ENCODE data around the gene GIMAP5. TPM values are rescaled to one million over a fixed set of nuclear protein-coding genes. Genes with fewer than 3 reads are reported as not detected.

The GIMAP5 gene
- total and polyA plus RNA-seq, 2 experiments from 2014 or later = 0.22 to 0.45 TPM

DNA sequence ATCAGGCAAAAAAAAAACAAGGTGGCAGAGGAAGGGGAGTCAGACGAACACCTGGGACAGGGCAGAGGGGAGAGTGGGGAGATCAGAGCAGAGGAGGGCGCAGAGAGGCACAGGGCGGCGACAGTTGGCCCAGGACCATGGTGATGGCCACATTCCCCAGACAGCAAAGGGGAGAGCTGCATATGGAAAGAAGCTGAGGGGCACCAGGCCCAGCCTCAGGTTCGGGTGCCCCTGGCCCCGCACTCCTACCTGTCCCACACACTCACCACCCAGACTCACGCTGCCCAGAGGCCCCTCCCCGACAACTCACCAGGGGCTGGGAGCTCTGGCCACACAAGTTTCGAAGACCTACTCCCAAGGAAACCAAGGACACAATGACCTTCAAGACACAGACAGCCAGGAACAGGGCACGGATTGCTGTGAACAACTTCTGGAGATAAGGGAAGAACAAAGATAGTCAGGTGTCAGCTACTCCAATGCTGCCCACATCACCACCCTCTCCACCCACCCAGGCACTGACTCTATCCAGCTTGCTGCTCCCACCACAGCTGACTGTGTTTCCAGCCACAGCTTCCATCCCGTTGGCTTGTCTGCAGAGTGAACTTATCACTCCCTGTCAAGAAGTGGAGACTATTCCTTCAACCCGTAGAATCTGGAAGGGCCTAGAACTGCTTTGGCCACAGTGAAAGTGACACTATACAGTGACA is 54.7 kb downstream of the GIMAP5 start:
- no peaks in the 10 kb centered on the region for H3K9me3 ChIP-seq (ENCODE audit: low read depth)
- peaks cover 4% of the 10 kb centered on the region for H3K27me3 ChIP-seq

More for the DNA sequence above, 54.7 kb downstream of the GIMAP5 start:
- H3K36me3 ChIP-seq = no peaks in the 10 kb centered on the region
- DNase-seq (ENCODE audit: low read depth in 1 of 2, low spot score in 1 of 2) = peak in 1 of 2 donors; percentile 63
- H3K4me3 ChIP-seq = no peak overlapping the region
- peaks cover 44% of the 10 kb centered on the region for H3K4me1 ChIP-seq (ENCODE audit: low read depth)
- TF ChIP-seq, protein P1, sequence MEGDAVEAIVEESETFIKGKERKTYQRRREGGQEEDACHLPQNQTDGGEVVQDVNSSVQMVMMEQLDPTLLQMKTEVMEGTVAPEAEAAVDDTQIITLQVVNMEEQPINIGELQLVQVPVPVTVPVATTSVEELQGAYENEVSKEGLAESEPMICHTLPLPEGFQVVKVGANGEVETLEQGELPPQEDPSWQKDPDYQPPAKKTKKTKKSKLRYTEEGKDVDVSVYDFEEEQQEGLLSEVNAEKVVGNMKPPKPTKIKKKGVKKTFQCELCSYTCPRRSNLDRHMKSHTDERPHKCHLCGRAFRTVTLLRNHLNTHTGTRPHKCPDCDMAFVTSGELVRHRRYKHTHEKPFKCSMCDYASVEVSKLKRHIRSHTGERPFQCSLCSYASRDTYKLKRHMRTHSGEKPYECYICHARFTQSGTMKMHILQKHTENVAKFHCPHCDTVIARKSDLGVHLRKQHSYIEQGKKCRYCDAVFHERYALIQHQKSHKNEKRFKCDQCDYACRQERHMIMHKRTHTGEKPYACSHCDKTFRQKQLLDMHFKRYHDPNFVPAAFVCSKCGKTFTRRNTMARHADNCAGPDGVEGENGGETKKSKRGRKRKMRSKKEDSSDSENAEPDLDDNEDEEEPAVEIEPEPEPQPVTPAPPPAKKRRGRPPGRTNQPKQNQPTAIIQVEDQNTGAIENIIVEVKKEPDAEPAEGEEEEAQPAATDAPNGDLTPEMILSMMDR (IDR thresholded peaks at IDR 0.05; ENCODE audit: low read depth, low read length) = no peak
- peak overlapping the region; percentile 15 for H3K27ac ChIP-seq

Other genes with a start within 250 kb of the GIMAP5 start
- not detected in 2 replicates for gene GIMAP7, start 222.5 kb upstream of the GIMAP5 start, total RNA-seq
- gene GIMAP7, start 222.5 kb upstream of the GIMAP5 start, polyA plus RNA-seq = 0.19 TPM in 1 of 2 replicates, not detected in the other
- 0.24 TPM in 1 of 2 replicates, not detected in the other for gene GIMAP4, start 170.0 kb upstream of the GIMAP5 start, total RNA-seq
- 1.8 TPM in 1 of 2 replicates, not detected in the other for gene GIMAP4, start 170.0 kb upstream of the GIMAP5 start, polyA plus RNA-seq
- 0.04 and 0.09 TPM in 2 replicates for gene GIMAP6, start 105.0 kb upstream of the GIMAP5 start, total RNA-seq
- gene GIMAP6, start 105.0 kb upstream of the GIMAP5 start, polyA plus RNA-seq = 0.29 TPM in 1 of 2 replicates, not detected in the other
- not detected in 2 replicates for gene GIMAP2, start 51.7 kb upstream of the GIMAP5 start, total RNA-seq
- gene GIMAP2, start 51.7 kb upstream of the GIMAP5 start, polyA plus RNA-seq = 0.11 TPM in 1 of 2 replicates, not detected in the other
- 0.06 TPM in 1 of 2 replicates, not detected in the other for gene GIMAP1, start 20.8 kb upstream of the GIMAP5 start, total RNA-seq
- 0.17 TPM in 1 of 2 replicates, not detected in the other for gene GIMAP1, start 20.8 kb upstream of the GIMAP5 start, polyA plus RNA-seq
- 25.6 and 30.6 TPM in 2 replicates for gene TMEM176B, start 62.9 kb downstream of the GIMAP5 start, total RNA-seq
- gene TMEM176B, start 62.9 kb downstream of the GIMAP5 start, polyA plus RNA-seq = 37.9 and 41.8 TPM in 2 replicates
- 18.2 and 19.1 TPM in 2 replicates for gene TMEM176A, start 63.4 kb downstream of the GIMAP5 start, total RNA-seq
- 32.1 and 35.7 TPM in 2 replicates for gene TMEM176A, start 63.4 kb downstream of the GIMAP5 start, polyA plus RNA-seq
- 0.06 TPM in 1 of 2 replicates, not detected in the other for gene AOC1, start 115.1 kb downstream of the GIMAP5 start, total RNA-seq
- gene AOC1, start 115.1 kb downstream of the GIMAP5 start, polyA plus RNA-seq = not detected in 2 replicates
- gene KCNH2, start 240.9 kb downstream of the GIMAP5 start, total RNA-seq = 91.5 and 110 TPM in 2 replicates
- 48.0 and 64.2 TPM in 2 replicates for gene KCNH2, start 240.9 kb downstream of the GIMAP5 start, polyA plus RNA-seq